Testis (tissue), 3 donors: ENCODE measurements around the gene OR2G3. TPM values are rescaled to one million over a fixed set of nuclear protein-coding genes. Genes with fewer than 3 reads are reported as not detected.

Source experiments
- DNase-seq: peaks from one replicate; pipeline ENCODE4 v3.0.0-alpha.2; 2019
- H3K27ac ChIP-seq, 2 donors: fragments of 200-600 bp; sonication (generic); one replicate each; pipeline ENCODE4 v1.5.1; 2019
- H3K27me3 ChIP-seq: fragments of 200-600 bp; sonication (generic); one replicate; pipeline ENCODE4 v1.5.1; 2019
- H3K36me3 ChIP-seq: fragments of 200-600 bp; sonication (generic); one replicate; pipeline ENCODE4 v1.5.1; 2017; ENCODE audit warnings: low read depth; ENCODE audit errors: missing control alignments
- H3K4me1 ChIP-seq: fragments of 200-600 bp; sonication (generic); one replicate; pipeline ENCODE4 v1.5.1; 2019
- H3K4me3 ChIP-seq, 2 donors: fragments of 200-600 bp; sonication (generic); one replicate each; pipeline ENCODE4 v1.5.1; 2017 to 2019
- H3K9me3 ChIP-seq: fragments of 200-600 bp; sonication (generic); one replicate; pipeline ENCODE4 v1.5.1; 2017
- CTCF ChIP-seq, 3 experiments: fragments of 450-650 bp in 2 of 3; fragments of 200-600 bp in 1 of 3; sonication (generic) in 1 of 3; IDR thresholded peaks; one replicate each; pipeline ENCODE4 v1.5.1; 2016 to 2019; ENCODE audit warnings: antibody characterized with exemption in 3 of 3, mild to moderate bottlenecking in 2 of 3, moderate library complexity in 1 of 3
- POLR2A ChIP-seq: fragments of 450-650 bp; IDR thresholded peaks from one replicate; pipeline ENCODE4 v1.6.1; 2017; ENCODE audit warnings: antibody characterized with exemption, mild to moderate bottlenecking, moderate library complexity
- WGBS, 2 donors: methylation state at CpG; one replicate each; pipeline ENCODE4 v1.1.5; 2018; 5-methylcytosine and 5-hydroxymethylcytosine counted together
- intact Hi-C: fragments of 100-400 bp; cut with DNase I; formaldehyde crosslinking; loops from one replicate; pipeline ENCODE4 v1.15.1; 2023; ENCODE audit warnings: low total_unique reads
- polyA plus RNA-seq: library from polyadenylated mRNA; stranded (reverse); fragments of 350-450 nt; fragmentation: Illumina TruSeq; extraction: RNeasy Lipid Tissue Mini Kit (QIAGEN cat#74804); gene quantifications from one replicate; pipeline ENCODE4 v1.2.3, GENCODE V29; 2014; ENCODE audit warnings: low read depth, low replicate concordance; ENCODE audit not compliant: insufficient read depth
- small RNA-seq, 2 donors: library from RNA; depleted of rRNA; stranded (forward); fragments of <200 nt; gene quantifications; one replicate each; pipeline ENCODE3, GENCODE V24; 2016
- total RNA-seq, 2 donors: library from RNA; depleted of rRNA; stranded (reverse); fragments of >200 nt; gene quantifications; one replicate each; pipeline ENCODE4 v1.2.3, GENCODE V29; 2016

The OR2G3 gene
- total and polyA plus RNA-seq, 3 donors from 2014 or later: not detected

GRCh38 chr1:247642742-247643141 lies 37.4 kb downstream of the OR2G3 start:
- Histone ChIP-seq H3K27me3 (no peaks in the 10 kb centered on the region), H3K36me3 (no peaks in the 10 kb centered on the region), H3K9me3 (no peaks in the 10 kb centered on the region), H3K4me1 (no peaks in the 10 kb centered on the region), H3K4me3 (no peak overlapping the region), H3K27ac (no peak overlapping the region)
- 84 to 86% methylated on average over 5 of the region's 5 CpGs for WGBS, 2 donors
- intact Hi-C loops: no loop called here
- DNase-seq: no peak
- TF ChIP-seq POLR2A (no peak), CTCF (IDR thresholded peaks at IDR 0.05) (no peak)

- 79 to 82% methylated on average over 4 of the region's 4 CpGs for WGBS, 2 donors
- Histone ChIP-seq H3K4me1 (no peaks in the 10 kb centered on the region), H3K27me3 (no peaks in the 10 kb centered on the region), H3K27ac (no peak overlapping the region), H3K9me3 (no peaks in the 10 kb centered on the region), H3K4me3 (no peak overlapping the region), H3K36me3 (no peaks in the 10 kb centered on the region)
- intact Hi-C loops: no loop called here
- no peak for DNase-seq
- TF ChIP-seq CTCF (IDR thresholded peaks at IDR 0.05): no peak
- no peak for TF ChIP-seq POLR2A
Measured at GRCh38 chr1:247646867-247647266, 41.5 kb downstream of the OR2G3 start.

GRCh38 chr1:247647864-247648263 lies 42.5 kb downstream of the OR2G3 start:
- Histone ChIP-seq H3K27me3 (no peaks in the 10 kb centered on the region), H3K4me1 (no peaks in the 10 kb centered on the region), H3K4me3 (no peak overlapping the region), H3K9me3 (no peaks in the 10 kb centered on the region), H3K27ac (no peak overlapping the region), H3K36me3 (no peaks in the 10 kb centered on the region)
- intact Hi-C loops: no loop called here
- WGBS, 2 donors: 7 to 14% methylated on average over 2 of the region's 2 CpGs
- peak; percentile 57 for DNase-seq
- TF ChIP-seq POLR2A (no peak), CTCF (IDR thresholded peaks at IDR 0.05) (no peak)

GRCh38 chr1:247653040-247653439 lies 47.7 kb downstream of the OR2G3 start:
- intact Hi-C loops: no loop called here
- H3K4me3 ChIP-seq: no peak overlapping the region
- TF ChIP-seq POLR2A (no peak), CTCF (IDR thresholded peaks at IDR 0.05) (no peak)
- H3K4me1 ChIP-seq: no peaks in the 10 kb centered on the region
- H3K27me3 ChIP-seq: no peaks in the 10 kb centered on the region
- H3K27ac ChIP-seq: no peak overlapping the region
- no peaks in the 10 kb centered on the region for H3K36me3 ChIP-seq
- WGBS, 2 donors: 88 to 94% methylated on average over 1 of the region's 1 CpG
- H3K9me3 ChIP-seq: no peaks in the 10 kb centered on the region
- no peak for DNase-seq

Small RNA genes within 50 kb of the gene (small RNA-seq; reads per million reads assigned to genes)
- gene RF00026: 0 reads per million in 2 donors

Other genes starting within 250 kb of the OR2G3 start
- gene NLRP3, start 189.4 kb upstream of the OR2G3 start, total RNA-seq: 1 to 10 TPM in 1 of 2 donors, under 1 TPM in 1; 0.31 to 1.4 TPM
- 0.92 TPM for gene NLRP3, start 189.4 kb upstream of the OR2G3 start, polyA plus RNA-seq
- gene OR2B11, start 147.5 kb upstream of the OR2G3 start, total RNA-seq: under 1 TPM in 1 of 2 donors, not detected in 1; 0.39 TPM
- not detected for gene OR2B11, start 147.5 kb upstream of the OR2G3 start, polyA plus RNA-seq
- under 1 TPM; 0.87 TPM for gene OR2C3, start 69.1 kb upstream of the OR2G3 start, total RNA-seq
- gene OR2C3, start 69.1 kb upstream of the OR2G3 start, polyA plus RNA-seq: 0.55 TPM
- 1 to 10 TPM; 2.8 to 3.7 TPM for gene GCSAML, start 56.5 kb upstream of the OR2G3 start, total RNA-seq
- 8.4 TPM for gene GCSAML, start 56.5 kb upstream of the OR2G3 start, polyA plus RNA-seq
- gene OR2G2, start 17.2 kb upstream of the OR2G3 start, total RNA-seq: under 1 TPM in 1 of 2 donors, not detected in 1; 0.39 TPM
- gene OR2G2, start 17.2 kb upstream of the OR2G3 start, polyA plus RNA-seq: not detected
- gene OR13G1, start 74.2 kb downstream of the OR2G3 start, total RNA-seq: under 1 TPM in 1 of 2 donors, not detected in 1; 0.19 TPM
- gene OR13G1, start 74.2 kb downstream of the OR2G3 start, polyA plus RNA-seq: not detected
- under 1 TPM; 0.62 to 0.94 TPM for gene OR6F1, start 111.1 kb downstream of the OR2G3 start, total RNA-seq
- 1.4 TPM for gene OR6F1, start 111.1 kb downstream of the OR2G3 start, polyA plus RNA-seq
- 1 to 10 TPM; 2.8 to 3.0 TPM for gene OR14K1, start 133.0 kb downstream of the OR2G3 start, total RNA-seq
- gene OR14K1, start 133.0 kb downstream of the OR2G3 start, polyA plus RNA-seq: not detected
- 1 to 10 TPM in 1 of 2 donors, under 1 TPM in 1; 0.94 to 1.6 TPM for gene OR14A2, start 142.6 kb downstream of the OR2G3 start, total RNA-seq
- gene OR14A2, start 142.6 kb downstream of the OR2G3 start, polyA plus RNA-seq: 4.2 TPM
- gene OR1C1, start 155.0 kb downstream of the OR2G3 start, total RNA-seq: not detected
- gene OR1C1, start 155.0 kb downstream of the OR2G3 start, polyA plus RNA-seq: not detected
- gene OR14A16, start 218.5 kb downstream of the OR2G3 start, total RNA-seq: under 1 TPM in 1 of 2 donors, not detected in 1; 0.62 TPM
- gene OR14A16, start 218.5 kb downstream of the OR2G3 start, polyA plus RNA-seq: not detected
- gene OR11L1, start 236.3 kb downstream of the OR2G3 start, total RNA-seq: not detected
- gene OR11L1, start 236.3 kb downstream of the OR2G3 start, polyA plus RNA-seq: not detected